NCI-H446 treated with DMSO at 0.1 percent for 48 hours (cell line): ENCODE results near the gene FARP1.

ENCODE experiments used
- DNase-seq: peaks from one replicate; lab custom pipeline; 2025; lab: John Stamatoyannopoulos, UW

Gene FARP1

GRCh38 chr13:98286799-98287198 lies 143.9 kb downstream of the FARP1 start:
- no peak for DNase-seq

- DNase-seq = no peak
These were observed 145.3 kb downstream of the FARP1 start for GRCh38 chr13:98288211-98288610.

GRCh38 chr13:98289339-98289945 lies 146.5 kb downstream of the FARP1 start:
- no peak for DNase-seq

GRCh38 chr13:98290261-98290660 lies 147.4 kb downstream of the FARP1 start:
- no peak for DNase-seq

- no peak for DNase-seq
These were observed 148.8 kb downstream of the FARP1 start for GRCh38 chr13:98291658-98292057.

- no peak for DNase-seq
These were observed 150.2 kb downstream of the FARP1 start for GRCh38 chr13:98293103-98293502.

GRCh38 chr13:98293570-98294142 lies 150.8 kb downstream of the FARP1 start:
- DNase-seq = no peak

- DNase-seq = no peak
These were observed 152.5 kb downstream of the FARP1 start for GRCh38 chr13:98295371-98295770.

- DNase-seq = no peak
These were observed 154.2 kb downstream of the FARP1 start for GRCh38 chr13:98297051-98297450.

GRCh38 chr13:98297745-98298144 lies 154.9 kb downstream of the FARP1 start:
- no peak for DNase-seq

GRCh38 chr13:98298599-98298998 lies 155.7 kb downstream of the FARP1 start:
- DNase-seq = no peak

- DNase-seq = no peak
These were observed 156.5 kb downstream of the FARP1 start for GRCh38 chr13:98299235-98299965.

GRCh38 chr13:98299966-98300350 lies 157.1 kb downstream of the FARP1 start:
- no peak for DNase-seq

- no peak for DNase-seq
These were observed 158.2 kb downstream of the FARP1 start for GRCh38 chr13:98300956-98301641.

GRCh38 chr13:98301721-98302120 lies 158.8 kb downstream of the FARP1 start:
- no peak for DNase-seq

- DNase-seq = no peak
These were observed 161.0 kb downstream of the FARP1 start for GRCh38 chr13:98303858-98304257.

GRCh38 chr13:98305670-98306069 lies 162.8 kb downstream of the FARP1 start:
- no peak for DNase-seq

GRCh38 chr13:98307463-98308085 lies 164.7 kb downstream of the FARP1 start:
- no peak for DNase-seq

- DNase-seq = no peak
These were observed 165.4 kb downstream of the FARP1 start for GRCh38 chr13:98308086-98308911.

- DNase-seq = no peak
These were observed 166.9 kb downstream of the FARP1 start for GRCh38 chr13:98309569-98310335.
